ENCODE measurements around the gene MKI67. TPM values are rescaled to one million over a fixed set of nuclear protein-coding genes. Genes with fewer than 3 reads are reported as not detected.

The MKI67 gene
- total and polyA plus RNA-seq, 2 of the 4 experiments (the other 2 are of a cell fraction) = 13.5 to 36.4 TPM

GRCh38 chr10:128059982-128060293 is 66.3 kb downstream of the MKI67 start:
- dilution Hi-C loops (cut with HindIII; ENCODE audit: low sequenced_read_pairs, unreplicated experiment) = no loop called here
- ChIA-PET POLR2A (ENCODE audit: unreplicated experiment) (no interaction called here), CTCF (no interaction called here)
- Histone ChIP-seq H3K56ac (ENCODE audit: extremely low read depth, insufficient read depth, low read length) (no peak overlapping the region), H3K79me1 (ENCODE audit: low read depth in 1 of 2, low read length in 2 of 2) (no peaks in the 10 kb centered on the region), H3K4me1 (ENCODE audit: control insufficient read depth, insufficient read depth, low read length) (peaks cover 6% of the 10 kb centered on the region), H3K4me2 (ENCODE audit: low read depth, low read length) (no peak overlapping the region), H2BK5ac (ENCODE audit: low read depth, low read length, poor library complexity, severe bottlenecking) (peak overlapping the region; percentile 77), H3K14ac (replicated peaks; ENCODE audit: low read depth, low read length) (no peak overlapping the region), H3K9me1 (ENCODE audit: insufficient read depth, low read length) (peaks cover 3% of the 10 kb centered on the region; the same call in 1 of the 2 replicates), H2BK15ac (ENCODE audit: low read depth, low read length) (no peak overlapping the region), H3K36me3 (ENCODE audit: control insufficient read depth, insufficient read depth, low read length) (no peaks in the 10 kb centered on the region), H4K91ac (ENCODE audit: insufficient read depth, low read depth, low read length) (no peak overlapping the region), H2AK5ac (ENCODE audit: low read depth, low read length) (no peak overlapping the region), H3K27ac (ENCODE audit: insufficient read depth, low read length) (no peak overlapping the region), H3K18ac (ENCODE audit: low read depth, low read length) (no peak overlapping the region), H4K20me1 (ENCODE audit: insufficient read depth, low read length) (no peaks in the 10 kb centered on the region), H3K4ac (ENCODE audit: low read depth, low read length) (no peak overlapping the region), H3K4me3 (ENCODE audit: insufficient read depth, low read depth, low read length) (no peak overlapping the region), H4K8ac (ENCODE audit: low read depth in 2 of 2, low read length in 2 of 2) (no peak overlapping the region), H3K23ac (ENCODE audit: low read depth, low read length) (no peak overlapping the region), H2AFZ (replicated peaks; ENCODE audit: low read length, poor library complexity) (no peak overlapping the region), H4K5ac (ENCODE audit: low read depth, low read length) (no peak overlapping the region), H3K9me3 (ENCODE audit: control insufficient read depth, insufficient read depth, low read length) (no peaks in the 10 kb centered on the region), H3K27me3 (ENCODE audit: control insufficient read depth, insufficient read depth, low read length) (no peaks in the 10 kb centered on the region; the same call in 1 of the 2 replicates), H2BK120ac (ENCODE audit: low read depth, low read length) (no peak overlapping the region), H2AK9ac (replicated peaks; ENCODE audit: low read depth, low read length, poor library complexity) (no peak overlapping the region), H3K9ac (ENCODE audit: low read depth, low read length) (no peak overlapping the region), H2BK20ac (ENCODE audit: low read depth, low read length) (no peak overlapping the region)
- WGBS, 2 experiments (ENCODE audit: extremely low coverage in 2 of 2, insufficient read length in 1 of 2) = no CpG with 5 or more reads among the region's 1 CpG
- TF ChIP-seq FOS (IDR thresholded peaks at IDR 0.05; ENCODE audit: low read depth, low read length) = no peak
- TF ChIP-seq, protein P1, sequence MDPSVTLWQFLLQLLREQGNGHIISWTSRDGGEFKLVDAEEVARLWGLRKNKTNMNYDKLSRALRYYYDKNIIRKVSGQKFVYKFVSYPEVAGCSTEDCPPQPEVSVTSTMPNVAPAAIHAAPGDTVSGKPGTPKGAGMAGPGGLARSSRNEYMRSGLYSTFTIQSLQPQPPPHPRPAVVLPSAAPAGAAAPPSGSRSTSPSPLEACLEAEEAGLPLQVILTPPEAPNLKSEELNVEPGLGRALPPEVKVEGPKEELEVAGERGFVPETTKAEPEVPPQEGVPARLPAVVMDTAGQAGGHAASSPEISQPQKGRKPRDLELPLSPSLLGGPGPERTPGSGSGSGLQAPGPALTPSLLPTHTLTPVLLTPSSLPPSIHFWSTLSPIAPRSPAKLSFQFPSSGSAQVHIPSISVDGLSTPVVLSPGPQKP (IDR thresholded peaks at IDR 0.05; ENCODE audit: borderline replicate concordance, low read depth, low read length) = no peak
- no peak for TF ChIP-seq RCOR1 (IDR thresholded peaks at IDR 0.05; ENCODE audit: insufficient replicate concordance, low read length)
- TF ChIP-seq USF2 (IDR thresholded peaks at IDR 0.05; ENCODE audit: low read depth, low read length) = no peak
- TF ChIP-seq RAD21 (IDR thresholded peaks at IDR 0.05; ENCODE audit: low read length) = no peak
- TF ChIP-seq SMC3 (IDR thresholded peaks at IDR 0.05; ENCODE audit: low read depth, low read length) = no peak
- TF ChIP-seq MAFK (IDR thresholded peaks at IDR 0.05; ENCODE audit: low read depth, low read length) = no peak
- TF ChIP-seq NFE2L2 (IDR thresholded peaks at IDR 0.05; ENCODE audit: low read depth, low read length) = no peak
- TF ChIP-seq RFX5 (IDR thresholded peaks at IDR 0.05; ENCODE audit: low read depth, low read length) = no peak
- no peak for DNase-seq
- in situ Hi-C loops (cut with MboI; ENCODE audit: low sequenced_read_pairs) = no loop called here
- intact Hi-C loops (cut with micrococcal nuclease) = no loop called here
- ATAC-seq (ENCODE audit: low read depth) = no peak
- no TSS peak for BruUV-seq (replicated peaks)
